ENCODE data around the gene B3GALT2.
"Not testable (repeated sequence)": the region's sequence is repeated elsewhere in the genome, so short reads cannot be mapped to it uniquely, and the experiment has no call there.

B3GALT2 gene

GRCh38 chr1:193185901-193186731, at the start of gene B3GALT2:
B3GALT2 (minus strand) TSS chr1:193186613; CDS start chr1:193181562, 5,051 bp downstream.
- DNase-seq = no peak

- no peak for DNase-seq
Observed at GRCh38 chr1:193234530-193234929, 48.1 kb upstream of the B3GALT2 start.

GRCh38 chr1:193231146-193231545, 44.7 kb upstream of the B3GALT2 start:
- DNase-seq = not testable (repeated sequence)

GRCh38 chr1:193229136-193229535, 42.7 kb upstream of the B3GALT2 start:
- no peak for DNase-seq

- no peak for DNase-seq
Observed at GRCh38 chr1:193222056-193222615, 35.7 kb upstream of the B3GALT2 start.

- no peak for DNase-seq
Observed at GRCh38 chr1:193221651-193222050, 35.2 kb upstream of the B3GALT2 start.

- DNase-seq = no peak
Observed at GRCh38 chr1:193219391-193219790, 33.0 kb upstream of the B3GALT2 start.

- no peak for DNase-seq
Observed at GRCh38 chr1:193216920-193217319, 30.5 kb upstream of the B3GALT2 start.

GRCh38 chr1:193213998-193214397, 27.6 kb upstream of the B3GALT2 start:
- DNase-seq = no peak

- no peak for DNase-seq
Observed at GRCh38 chr1:193212637-193213036, 26.2 kb upstream of the B3GALT2 start.

GRCh38 chr1:193211539-193211938, 25.1 kb upstream of the B3GALT2 start:
- DNase-seq = no peak

- no peak for DNase-seq
Observed at GRCh38 chr1:193210996-193211395, 24.6 kb upstream of the B3GALT2 start.

- no peak for DNase-seq
Observed at GRCh38 chr1:193201021-193201420, 14.6 kb upstream of the B3GALT2 start.

- no peak for DNase-seq
Observed at GRCh38 chr1:193199940-193200339, 13.5 kb upstream of the B3GALT2 start.

- DNase-seq = no peak
Observed at GRCh38 chr1:193192586-193192985, 6.2 kb upstream of the B3GALT2 start.

GRCh38 chr1:193190096-193190744, 3.8 kb upstream of the B3GALT2 start:
- DNase-seq = no peak

GRCh38 chr1:193189442-193190095, 3.2 kb upstream of the B3GALT2 start:
- no peak for DNase-seq

- DNase-seq = not testable (repeated sequence)
Observed at GRCh38 chr1:193188915-193189314, 2.5 kb upstream of the B3GALT2 start.

- DNase-seq = no peak
Observed at GRCh38 chr1:193187114-193187513, 701 bp upstream of the B3GALT2 start.

GRCh38 chr1:193185211-193185610, 1.2 kb downstream of the B3GALT2 start:
- no peak for DNase-seq

GRCh38 chr1:193184776-193185175, 1.6 kb downstream of the B3GALT2 start:
- no peak for DNase-seq

- no peak for DNase-seq
Observed at GRCh38 chr1:193183019-193183627, 3.3 kb downstream of the B3GALT2 start.

- DNase-seq = no peak
Observed at GRCh38 chr1:193181985-193182384, 4.4 kb downstream of the B3GALT2 start.

Measured in activated T-cell treated with anti-CD3 and anti-CD28 coated beads for 4 hours (primary cell).